ENCODE results near the gene STUB1.

The STUB1 gene

DNA sequence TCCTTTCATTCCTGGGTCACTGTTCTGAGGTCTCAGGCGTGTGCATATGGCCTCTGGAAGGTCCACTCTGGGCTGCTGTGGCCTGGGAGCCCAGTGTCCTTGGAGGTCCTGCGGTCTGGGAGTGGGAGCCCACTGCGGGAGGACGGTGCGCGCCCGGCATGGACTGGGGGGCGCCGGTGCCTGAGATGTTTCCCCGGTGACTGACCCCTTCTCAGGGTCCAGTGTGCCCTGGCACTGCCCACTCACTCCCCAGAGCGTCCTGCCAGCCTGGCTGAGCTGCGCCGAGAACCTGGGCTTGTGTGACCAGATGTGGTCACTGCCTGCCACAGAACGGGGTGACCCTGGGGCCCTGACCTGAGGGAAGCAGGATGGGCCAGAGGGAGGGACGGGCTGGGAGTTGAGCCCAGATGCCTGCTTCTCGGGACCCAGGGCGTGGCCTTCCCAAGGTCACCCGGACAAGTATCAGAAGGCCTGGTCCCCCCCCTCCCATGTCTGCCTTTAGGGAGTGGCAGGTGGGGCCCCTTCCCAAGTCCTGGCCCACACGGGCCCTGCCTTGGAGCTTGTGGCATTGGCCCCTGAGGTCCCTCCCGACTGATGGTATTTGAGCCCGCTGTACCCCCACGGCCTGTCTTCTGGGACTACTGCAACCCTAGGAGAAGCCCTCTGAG, 5.9 kb upstream of the STUB1 start:
- no peak overlapping the region for H3K4me2 ChIP-seq (ENCODE audit: low read length)
- no peaks in the 10 kb centered on the region for H3K9me3 ChIP-seq (ENCODE audit: control insufficient read depth, low read length)
- no peak for TF ChIP-seq CTCF (IDR thresholded peaks at IDR 0.05)
- no peaks in the 10 kb centered on the region for H3K79me2 ChIP-seq
- H3K9ac ChIP-seq = no peak overlapping the region
- H3K4me3 ChIP-seq (ENCODE audit: low read depth, low read length) = no peak overlapping the region
- no peak overlapping the region for H2AFZ ChIP-seq
- H3K27ac ChIP-seq = no peak overlapping the region
- no peaks in the 10 kb centered on the region for H3K4me1 ChIP-seq
- no peaks in the 10 kb centered on the region for H3K27me3 ChIP-seq (ENCODE audit: control insufficient read depth, insufficient read depth, low read length)
- no peaks in the 10 kb centered on the region for H3K36me3 ChIP-seq (ENCODE audit: control insufficient read depth, insufficient read depth, low read length)

- no peaks in the 10 kb centered on the region for H3K36me3 ChIP-seq (ENCODE audit: control insufficient read depth, insufficient read depth, low read length)
- peak within 1 kb of the TSS; percentile 63 for H2AFZ ChIP-seq
- peak within 1 kb of the TSS; percentile 40 for H3K4me3 ChIP-seq (ENCODE audit: low read depth, low read length)
- H3K9ac ChIP-seq = no peak within 1 kb of the TSS
- H3K27ac ChIP-seq = no peak within 1 kb of the TSS
- H3K79me2 ChIP-seq = no peaks in the 10 kb centered on the region
- no peak for TF ChIP-seq CTCF (IDR thresholded peaks at IDR 0.05)
- H3K27me3 ChIP-seq (ENCODE audit: control insufficient read depth, insufficient read depth, low read length) = no peaks in the 10 kb centered on the region
- H3K4me1 ChIP-seq = no peaks in the 10 kb centered on the region
- no peaks in the 10 kb centered on the region for H3K9me3 ChIP-seq (ENCODE audit: control insufficient read depth, low read length)
- H3K4me2 ChIP-seq (ENCODE audit: low read length) = peak within 1 kb of the TSS; percentile 77
Observed at GRCh38 chr16:674968-675883, 5.0 kb upstream of the STUB1 start, which contains the start of gene RHBDL1. Gene RHBDL1, plus strand, starts transcription at chr16:675671. Its CDS starts 120 bp downstream, at chr16:675791.

DNA sequence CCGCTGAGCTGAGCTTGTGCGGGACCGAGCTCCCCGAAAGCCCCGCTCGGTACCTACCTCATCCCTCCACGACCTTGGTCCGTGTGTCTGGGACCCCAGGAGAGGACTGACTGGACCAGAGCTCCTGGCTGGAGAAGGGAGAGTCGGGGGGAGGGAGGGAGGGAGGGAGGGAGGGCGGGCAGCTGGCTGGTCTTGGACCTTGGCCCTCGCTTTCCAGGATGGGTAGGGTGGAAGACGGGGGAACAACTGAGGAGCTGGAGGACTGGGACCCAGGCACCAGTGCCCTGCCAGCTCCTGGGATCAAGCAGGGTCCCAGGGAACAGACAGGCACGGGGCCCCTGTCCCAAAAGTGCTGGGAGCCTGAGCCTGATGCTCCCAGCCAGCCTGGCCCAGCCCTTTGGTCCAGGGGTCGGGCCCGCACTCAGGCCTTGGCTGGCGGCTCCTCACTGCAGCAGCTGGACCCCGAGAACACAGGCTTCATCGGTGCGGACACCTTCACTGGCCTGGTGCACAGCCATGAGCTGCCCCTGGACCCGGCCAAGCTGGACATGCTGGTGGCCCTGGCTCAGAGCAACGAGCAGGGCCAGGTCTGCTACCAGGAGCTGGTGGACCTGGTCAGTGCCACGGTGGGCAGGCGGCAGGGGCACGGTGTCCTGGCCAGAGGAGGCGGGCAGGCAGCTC, 4.2 kb upstream of the STUB1 start:
- no peaks in the 10 kb centered on the region for H3K4me1 ChIP-seq
- H3K4me3 ChIP-seq (ENCODE audit: low read depth, low read length) = no peak overlapping the region
- no peaks in the 10 kb centered on the region for H3K79me2 ChIP-seq
- no peak for TF ChIP-seq CTCF (IDR thresholded peaks at IDR 0.05)
- no peak overlapping the region for H3K27ac ChIP-seq
- H3K9me3 ChIP-seq (ENCODE audit: control insufficient read depth, low read length) = no peaks in the 10 kb centered on the region
- no peak overlapping the region for H3K9ac ChIP-seq
- H2AFZ ChIP-seq = peak overlapping the region; percentile 63
- no peaks in the 10 kb centered on the region for H3K27me3 ChIP-seq (ENCODE audit: control insufficient read depth, insufficient read depth, low read length)
- no peaks in the 10 kb centered on the region for H3K36me3 ChIP-seq (ENCODE audit: control insufficient read depth, insufficient read depth, low read length)
- H3K4me2 ChIP-seq (ENCODE audit: low read length) = peak overlapping the region; percentile 77

GRCh38 chr16:676565-676902, 3.7 kb upstream of the STUB1 start:
- no peak overlapping the region for H3K4me3 ChIP-seq (ENCODE audit: low read depth, low read length)

More at GRCh38 chr16:676565-676902, 3.7 kb upstream of the STUB1 start:
- H3K9ac ChIP-seq = no peak overlapping the region
- H3K27me3 ChIP-seq (ENCODE audit: control insufficient read depth, insufficient read depth, low read length) = no peaks in the 10 kb centered on the region
- no peaks in the 10 kb centered on the region for H3K9me3 ChIP-seq (ENCODE audit: control insufficient read depth, low read length)
- no peak overlapping the region for H3K4me2 ChIP-seq (ENCODE audit: low read length)
- H2AFZ ChIP-seq = no peak overlapping the region
- H3K79me2 ChIP-seq = peaks cover 2% of the 10 kb centered on the region
- peaks cover 5% of the 10 kb centered on the region for H3K4me1 ChIP-seq
- no peak for TF ChIP-seq CTCF (IDR thresholded peaks at IDR 0.05)
- H3K27ac ChIP-seq = no peak overlapping the region
- no peaks in the 10 kb centered on the region for H3K36me3 ChIP-seq (ENCODE audit: control insufficient read depth, insufficient read depth, low read length)
